Stimulated activated CD8-positive, alpha-beta memory T cell treated with anti-CD3 and anti-CD28 coated beads, Interleukin-4, amount 100 ng/mL, for 1 hour (primary cell): ENCODE data around the gene KRT38.
"Not testable (repeated sequence)": the region's sequence is repeated elsewhere in the genome, so short reads cannot be mapped to it uniquely, and the experiment has no call there.

Source experiments
- DNase-seq, 2 donors: peaks; one replicate each; pipeline ENCODE4 v3.0.0-alpha.2; 2020; ENCODE audit warnings: low read depth in 2 of 2, low spot score in 1 of 2

The KRT38 gene

DNA sequence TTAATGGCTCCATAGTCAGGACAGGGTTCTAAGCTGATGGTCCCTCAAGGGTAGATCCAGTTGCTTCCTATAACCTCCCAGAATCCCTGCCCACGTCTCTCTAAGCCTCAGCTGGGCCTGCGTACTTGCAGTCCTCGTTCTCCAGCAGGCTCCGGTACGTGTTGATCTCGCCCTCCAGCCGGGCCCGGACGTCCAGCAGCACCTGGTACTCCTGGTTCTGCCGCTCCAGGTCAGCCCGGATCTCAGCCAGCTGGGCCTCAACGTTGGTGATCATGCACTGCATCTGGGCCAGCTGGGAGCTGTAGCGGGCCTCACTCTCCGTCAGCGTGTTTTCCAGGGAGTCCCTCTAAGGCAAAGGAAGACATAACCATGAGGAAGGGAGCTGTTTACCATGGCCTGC lies 21.9 kb upstream of the KRT38 start:
- DNase-seq = no peak

DNA sequence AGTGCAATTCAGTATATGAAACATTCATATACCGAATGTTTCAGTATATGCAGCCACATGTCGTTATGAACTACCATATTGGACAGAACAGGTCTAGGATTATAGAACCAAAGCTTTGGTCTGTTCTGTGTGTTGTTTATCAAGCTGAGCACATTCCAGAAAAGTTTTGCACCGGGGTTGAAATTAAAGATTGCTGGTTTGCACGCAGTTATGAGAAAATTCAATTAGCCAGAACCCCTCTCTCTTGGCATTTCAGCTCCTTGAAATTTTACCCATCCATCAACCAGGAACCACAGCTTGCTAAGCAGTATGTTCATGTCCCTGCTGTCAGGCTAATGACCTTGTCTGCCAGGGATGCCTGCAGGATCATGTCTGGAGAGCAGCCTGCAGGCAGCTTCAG lies 16.9 kb upstream of the KRT38 start:
- DNase-seq = no peak

DNA sequence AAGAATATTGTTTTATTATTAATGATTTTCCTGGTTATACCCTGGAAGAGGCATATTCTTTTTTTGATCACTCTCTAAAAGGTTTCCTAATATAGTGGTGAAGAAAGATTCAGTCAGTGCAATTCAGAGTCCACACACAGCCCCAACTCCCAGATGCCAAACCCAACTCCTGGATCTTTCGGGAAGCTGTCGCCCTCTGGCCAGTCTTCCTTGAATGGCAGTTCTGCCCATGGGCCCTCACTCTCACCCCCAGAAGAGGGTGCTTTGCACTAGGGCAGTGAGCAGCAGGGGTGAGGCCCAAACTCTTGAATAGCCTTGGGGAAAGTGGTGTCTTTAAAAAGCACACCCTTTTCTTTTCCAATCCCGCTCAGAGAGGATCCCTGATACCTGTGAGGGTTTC lies 15.4 kb upstream of the KRT38 start:
- no peak for DNase-seq

DNA sequence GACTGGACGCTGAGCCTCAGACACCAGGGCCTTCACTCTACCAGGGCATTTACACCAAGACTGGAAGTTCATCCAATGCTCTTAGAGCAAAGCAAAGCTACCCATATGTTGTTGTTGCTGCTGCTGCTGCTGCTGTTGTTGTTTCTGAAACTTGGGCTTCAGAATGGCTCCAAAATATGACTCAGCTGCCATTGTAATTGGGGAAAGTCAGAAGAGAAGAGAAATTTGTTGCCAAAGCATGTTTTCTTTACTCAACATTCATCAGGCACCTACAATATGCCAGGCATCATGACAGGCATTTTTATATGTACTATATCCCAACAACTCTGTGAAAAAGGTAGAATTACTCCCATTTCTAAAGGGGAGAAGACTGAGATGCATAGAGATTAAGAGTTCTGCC lies 14.5 kb upstream of the KRT38 start:
- DNase-seq = no peak

DNA sequence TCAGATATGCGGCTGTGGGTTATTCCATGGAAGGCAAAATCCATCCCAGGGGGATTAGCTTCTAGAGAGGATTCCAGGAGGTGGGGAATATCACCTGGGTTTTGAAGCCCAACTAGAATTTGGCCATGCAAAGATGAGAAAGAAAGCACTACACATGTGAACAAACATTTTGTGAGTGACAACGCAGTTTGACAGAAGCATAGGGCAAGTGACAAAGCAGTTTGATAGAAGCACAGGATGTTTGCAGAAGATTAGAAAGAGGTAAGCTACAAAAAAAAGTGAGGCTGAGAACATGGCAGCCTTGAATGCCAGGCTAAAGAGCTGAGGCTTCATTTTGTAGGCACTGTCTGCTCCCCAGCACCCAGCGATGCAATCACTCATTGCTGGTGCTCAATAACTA lies 12.3 kb upstream of the KRT38 start:
- no peak for DNase-seq

DNA sequence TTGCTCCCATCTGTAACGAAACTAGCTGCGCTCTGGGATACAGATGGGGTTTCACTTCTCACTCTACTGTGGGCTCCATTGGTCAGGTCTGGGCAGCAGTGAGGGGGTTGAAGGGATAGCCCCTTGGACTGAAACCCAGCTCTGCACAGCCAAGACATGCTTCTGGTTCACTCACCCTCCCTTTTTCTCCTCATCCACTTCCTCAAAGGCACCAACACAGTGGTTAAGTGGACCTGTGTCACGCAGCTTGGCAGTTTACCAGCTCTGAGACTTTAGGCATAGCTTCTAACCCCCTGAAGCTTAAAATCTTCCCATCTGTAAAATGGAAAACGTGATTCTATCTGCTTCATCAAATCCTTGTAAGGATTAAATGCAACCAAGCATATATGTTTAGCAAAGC lies 11.5 kb upstream of the KRT38 start:
- no peak for DNase-seq

DNA sequence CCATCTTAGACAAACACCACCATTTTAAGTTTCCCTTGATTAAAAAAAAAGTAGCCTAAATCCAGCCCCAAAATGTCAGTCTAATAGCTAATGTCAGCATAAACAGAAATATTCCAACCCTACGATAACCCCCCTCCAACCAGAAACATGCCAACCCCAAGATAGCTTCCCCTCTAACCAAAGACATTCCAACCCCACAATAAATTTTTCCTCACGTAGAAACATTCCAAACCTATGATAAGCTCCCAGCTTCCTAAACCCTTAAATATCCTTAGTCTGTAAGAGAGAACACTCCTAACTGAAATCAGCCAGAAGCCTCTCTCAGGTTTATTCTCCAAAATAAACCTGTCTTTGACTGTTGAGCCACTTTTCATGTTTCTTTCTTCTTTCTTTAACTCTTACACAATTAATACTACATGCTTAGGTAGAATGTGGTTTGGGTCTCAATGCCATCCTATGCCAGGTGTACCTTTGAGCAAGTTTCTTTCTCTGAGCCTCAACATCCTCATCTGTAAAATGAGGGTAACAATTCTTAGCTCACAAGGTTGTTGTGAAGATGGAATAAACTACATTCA lies 10.5 kb upstream of the KRT38 start:
- no peak for DNase-seq

DNA sequence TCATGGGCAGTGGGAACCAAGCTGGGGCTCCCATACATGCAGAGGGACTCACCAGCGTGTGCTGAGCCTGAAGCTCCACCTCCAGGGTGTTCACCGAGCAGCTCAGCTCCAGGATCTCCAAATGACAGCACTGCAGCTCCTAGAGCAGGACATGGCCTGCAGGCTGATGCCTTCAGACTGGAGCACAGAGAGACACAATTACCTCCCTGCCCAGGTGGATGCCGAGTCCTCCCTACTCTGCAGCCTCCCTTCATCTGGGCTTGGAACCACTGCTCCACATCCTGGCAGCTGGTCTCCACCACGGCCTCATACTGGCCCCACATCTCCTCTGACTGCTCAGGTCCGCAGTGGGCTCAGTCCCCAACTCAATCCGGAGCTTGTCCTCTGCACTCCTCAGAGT lies 8.2 kb upstream of the KRT38 start:
- no peak for DNase-seq

DNA sequence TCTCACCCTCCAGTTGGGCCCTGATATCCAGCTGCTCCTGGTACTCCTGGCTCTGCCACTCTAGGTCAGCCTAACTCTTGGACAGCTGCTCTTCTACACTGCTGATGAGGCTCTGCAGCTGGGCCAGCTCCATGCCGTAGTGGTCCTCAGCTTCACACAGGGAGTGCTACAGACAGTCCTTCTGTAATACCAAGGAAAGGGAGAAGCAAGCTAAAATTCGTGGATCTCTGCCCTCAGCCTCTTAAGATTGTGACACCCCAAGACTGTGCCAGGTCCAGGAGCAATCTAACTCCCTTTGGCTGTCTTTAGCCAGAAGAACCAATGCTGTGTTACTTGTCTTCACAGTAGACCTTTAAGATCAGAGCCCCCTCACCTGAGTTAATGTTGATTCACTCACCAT lies 7.7 kb upstream of the KRT38 start:
- no peak for DNase-seq

DNA sequence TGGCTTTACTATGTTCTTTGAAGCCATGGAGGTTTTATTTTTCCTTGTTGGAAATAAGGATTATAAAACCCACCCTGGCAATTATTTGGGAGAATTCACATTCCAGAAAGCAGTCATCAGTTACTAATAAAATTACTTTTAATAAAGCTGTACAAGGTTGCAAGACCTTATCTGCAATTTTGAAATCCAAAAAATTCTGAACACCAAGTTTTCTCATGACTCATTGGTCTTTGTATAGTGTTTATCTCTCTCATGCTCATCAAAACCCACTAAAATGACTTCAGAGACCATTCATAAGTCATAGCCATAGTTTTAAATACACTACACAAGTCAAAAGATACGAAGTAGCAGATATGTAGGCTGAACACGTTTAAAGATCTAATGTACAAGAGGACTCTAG lies 6.0 kb upstream of the KRT38 start:
- DNase-seq = no peak

DNA sequence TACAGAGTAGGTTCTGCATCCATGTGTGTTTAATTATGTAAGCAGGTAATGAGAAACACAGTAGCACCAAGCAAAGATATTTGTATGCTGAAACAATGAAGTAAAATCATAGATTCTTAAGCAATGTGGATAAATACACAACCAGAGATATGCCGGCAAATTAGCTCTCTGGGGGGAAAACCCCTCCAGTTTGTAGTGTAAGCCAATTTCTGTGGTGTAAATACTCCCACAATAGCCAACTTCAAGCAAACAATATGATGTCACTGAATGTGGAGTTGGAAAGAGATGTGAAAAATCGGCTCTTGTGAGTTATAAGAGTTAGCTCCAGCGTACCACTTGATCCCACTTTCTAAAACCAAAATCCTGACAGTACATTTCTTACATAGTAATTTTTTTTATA lies 3.9 kb upstream of the KRT38 start:
- DNase-seq = no peak

DNA sequence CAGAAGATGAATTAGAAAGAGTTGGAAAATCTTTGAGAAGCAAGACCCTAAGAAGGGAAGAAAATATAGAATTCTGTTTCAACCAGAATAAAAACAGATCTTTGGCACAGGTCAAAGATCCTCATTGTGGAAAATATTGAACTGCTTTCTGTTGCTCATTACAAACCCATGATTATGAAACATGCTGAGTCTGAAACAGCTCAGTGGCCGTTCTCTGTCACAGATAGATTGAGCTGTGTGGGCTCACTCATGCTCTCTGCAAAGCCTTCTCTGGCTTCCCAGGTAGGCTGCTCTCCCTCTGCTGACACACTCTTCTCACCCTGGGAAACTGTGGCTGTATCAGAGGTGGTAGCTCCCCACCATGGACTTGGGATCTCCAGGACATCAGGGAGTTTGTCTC lies 3.4 kb upstream of the KRT38 start:
- DNase-seq = no peak

DNA sequence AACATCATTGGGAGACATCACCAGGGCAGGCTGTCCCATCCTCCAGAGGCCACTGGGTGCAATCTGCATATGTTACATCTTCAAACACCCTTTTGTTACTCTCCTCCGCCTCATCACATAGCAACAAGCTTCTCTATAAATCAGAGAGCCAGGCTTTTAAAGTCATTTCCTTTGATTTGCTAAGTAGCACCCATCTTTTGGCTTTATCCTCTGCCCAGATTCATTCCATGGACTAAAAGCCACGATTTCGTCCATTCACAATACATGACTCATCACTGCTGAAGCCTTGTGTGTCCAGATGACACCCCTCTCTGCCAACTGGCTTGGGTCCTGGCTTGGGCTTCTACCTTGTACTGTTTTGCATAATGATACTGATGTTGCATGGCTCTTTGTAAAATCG lies 2.0 kb upstream of the KRT38 start:
- DNase-seq = no peak

DNA sequence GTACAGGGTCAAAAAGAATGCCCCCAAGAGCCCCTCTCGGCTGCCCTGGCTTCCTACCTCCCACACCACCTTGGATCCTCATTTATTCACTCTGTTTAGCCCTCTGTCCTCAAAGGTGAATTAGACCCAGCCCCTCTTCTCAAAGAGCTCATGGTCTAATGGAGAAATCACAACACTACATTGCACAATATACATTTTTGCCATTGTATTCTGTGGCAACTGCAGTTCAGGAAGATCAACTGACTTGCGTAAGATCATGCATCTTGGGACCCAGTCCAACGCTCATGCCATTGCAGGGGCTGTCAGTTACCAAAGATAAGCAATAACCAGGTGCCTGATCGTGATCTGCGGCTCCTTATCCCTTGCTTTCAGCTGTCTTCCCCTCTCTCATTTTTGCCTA lies 1.4 kb downstream of the KRT38 start:
- DNase-seq = no peak

DNA sequence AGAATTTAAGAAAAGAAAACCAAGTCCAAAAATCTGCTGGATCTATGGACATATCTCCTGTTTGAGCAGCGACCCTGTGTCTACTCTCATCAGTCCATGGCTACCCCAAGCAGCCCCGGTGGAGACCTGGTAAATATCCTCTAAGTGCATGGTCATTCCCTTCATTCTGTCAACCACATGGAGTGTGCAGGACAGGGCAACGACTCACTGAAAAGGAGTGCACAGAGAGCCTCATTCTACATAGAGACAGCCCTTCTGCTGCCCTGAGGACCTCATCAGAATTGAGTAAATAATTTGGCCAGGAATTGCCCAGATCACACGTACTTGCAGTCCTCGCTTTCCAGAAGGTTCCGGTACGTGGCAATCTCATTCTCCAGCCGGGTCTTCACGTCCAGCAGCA lies 3.0 kb downstream of the KRT38 start:
- DNase-seq = no peak

DNA sequence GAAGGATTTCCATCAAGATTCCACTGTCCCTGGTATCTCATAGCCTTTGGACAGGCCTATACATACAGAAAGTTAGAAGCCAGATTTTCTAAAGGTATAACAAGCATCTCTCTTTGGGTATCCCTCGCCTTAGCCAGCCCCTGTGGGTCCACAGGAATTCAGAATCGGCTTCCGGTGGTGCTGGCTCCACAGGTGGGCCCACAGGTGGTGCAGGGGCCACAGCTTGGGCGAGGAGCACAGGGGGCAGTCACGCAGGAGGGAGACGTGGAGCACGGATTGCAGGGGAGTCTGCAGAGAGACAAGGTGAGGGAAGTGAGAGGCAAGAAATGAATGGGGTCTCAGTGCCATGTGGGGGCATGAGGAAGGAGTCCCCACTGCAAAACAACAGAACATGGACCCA lies 3.5 kb downstream of the KRT38 start:
- DNase-seq = no peak

DNA sequence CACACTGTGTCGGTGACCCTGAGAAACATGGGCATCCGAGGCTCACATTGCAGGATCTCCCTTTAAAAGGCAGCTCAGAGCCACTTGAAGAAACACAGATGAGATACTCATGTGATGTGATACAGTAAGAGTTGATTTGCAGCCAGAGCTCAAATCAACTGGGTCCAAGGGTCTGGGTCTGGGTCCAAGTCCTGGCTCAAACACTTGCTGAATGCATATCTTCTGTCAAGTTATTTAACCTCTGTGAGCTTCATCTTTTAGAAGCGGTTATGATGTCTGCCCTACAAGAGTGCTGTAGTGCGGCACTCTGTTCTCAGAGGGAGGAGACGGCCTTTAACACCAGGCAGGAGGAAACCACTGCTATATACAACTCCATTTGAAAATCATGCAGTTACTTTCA lies 6.4 kb downstream of the KRT38 start:
- DNase-seq = no peak

DNA sequence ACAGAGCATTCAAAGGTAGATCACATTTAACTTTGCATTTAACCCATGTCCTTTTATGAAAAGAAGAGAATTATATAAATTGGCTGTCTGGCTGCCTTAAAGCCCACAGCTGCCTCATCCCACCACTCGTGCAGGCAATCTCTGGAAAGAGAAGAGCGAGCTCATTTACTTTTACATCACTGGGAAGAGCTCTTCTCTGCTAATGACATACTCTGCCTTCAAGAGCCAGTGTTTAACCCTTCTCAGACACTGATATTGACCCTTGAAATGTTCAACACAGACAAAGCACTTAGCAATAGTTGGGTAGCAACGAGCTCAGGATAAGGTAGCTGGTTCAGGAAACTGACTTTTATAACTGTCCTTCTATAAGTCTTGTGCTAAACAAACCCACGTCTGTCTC lies 6.8 kb downstream of the KRT38 start:
- DNase-seq = no peak

DNA sequence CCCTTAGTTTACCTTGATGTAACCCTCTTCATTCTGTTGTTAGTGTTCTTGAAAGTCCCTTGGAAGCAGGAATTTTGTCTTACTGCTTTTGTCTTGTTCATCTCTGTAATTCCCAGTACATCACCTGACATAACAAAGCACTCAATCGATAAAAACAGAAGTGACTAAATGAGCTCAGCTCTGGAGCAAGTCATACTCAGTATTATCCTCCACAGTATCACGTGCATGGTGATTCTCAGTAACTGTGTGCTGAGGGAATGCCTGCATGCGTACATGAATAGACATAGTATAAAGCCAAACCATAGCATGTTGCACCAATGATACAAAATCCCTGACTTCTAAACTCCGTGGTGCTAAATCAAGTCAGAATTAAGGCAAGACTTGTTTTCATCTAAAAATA lies 7.2 kb downstream of the KRT38 start:
- no peak for DNase-seq

DNA sequence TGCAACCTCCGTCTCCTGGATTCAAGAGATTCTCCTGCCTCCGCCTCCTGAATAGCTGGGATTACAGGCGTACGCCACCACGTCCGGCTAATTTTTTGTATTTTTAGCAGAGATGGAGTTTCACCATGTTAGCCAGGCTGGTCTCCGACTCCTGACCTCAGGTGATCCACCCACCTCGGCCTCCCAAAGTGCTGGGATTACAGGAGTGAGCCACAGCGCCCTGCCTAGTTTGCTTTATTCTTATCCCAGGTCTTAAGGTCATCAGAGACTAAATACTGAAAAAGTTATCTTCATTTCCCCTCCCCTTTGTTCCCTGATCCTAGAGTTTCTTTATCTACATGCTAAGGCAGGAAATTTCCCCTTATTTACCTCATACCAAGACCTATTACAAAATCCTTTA lies 10.4 kb downstream of the KRT38 start:
- not testable (repeated sequence) for DNase-seq

DNA sequence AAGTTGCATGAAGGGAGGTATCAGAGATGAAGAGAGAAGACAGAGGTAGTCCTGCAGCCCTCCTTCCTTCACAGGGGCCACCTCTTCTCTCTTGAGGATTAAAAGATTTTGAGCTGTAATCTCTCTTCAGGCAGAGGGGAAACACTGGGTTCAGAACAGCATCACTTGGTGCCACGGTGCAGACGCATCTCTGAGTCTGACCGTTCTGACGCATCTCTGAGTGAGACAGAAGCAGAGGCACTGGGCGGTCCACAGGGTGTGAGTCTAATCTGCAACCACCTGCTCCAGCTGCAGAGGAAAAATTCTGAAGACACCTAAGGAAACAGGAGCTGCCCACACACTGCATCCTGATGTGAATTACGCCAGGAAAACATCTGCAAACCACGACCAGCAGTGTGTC lies 11.1 kb downstream of the KRT38 start:
- DNase-seq = no peak

DNA sequence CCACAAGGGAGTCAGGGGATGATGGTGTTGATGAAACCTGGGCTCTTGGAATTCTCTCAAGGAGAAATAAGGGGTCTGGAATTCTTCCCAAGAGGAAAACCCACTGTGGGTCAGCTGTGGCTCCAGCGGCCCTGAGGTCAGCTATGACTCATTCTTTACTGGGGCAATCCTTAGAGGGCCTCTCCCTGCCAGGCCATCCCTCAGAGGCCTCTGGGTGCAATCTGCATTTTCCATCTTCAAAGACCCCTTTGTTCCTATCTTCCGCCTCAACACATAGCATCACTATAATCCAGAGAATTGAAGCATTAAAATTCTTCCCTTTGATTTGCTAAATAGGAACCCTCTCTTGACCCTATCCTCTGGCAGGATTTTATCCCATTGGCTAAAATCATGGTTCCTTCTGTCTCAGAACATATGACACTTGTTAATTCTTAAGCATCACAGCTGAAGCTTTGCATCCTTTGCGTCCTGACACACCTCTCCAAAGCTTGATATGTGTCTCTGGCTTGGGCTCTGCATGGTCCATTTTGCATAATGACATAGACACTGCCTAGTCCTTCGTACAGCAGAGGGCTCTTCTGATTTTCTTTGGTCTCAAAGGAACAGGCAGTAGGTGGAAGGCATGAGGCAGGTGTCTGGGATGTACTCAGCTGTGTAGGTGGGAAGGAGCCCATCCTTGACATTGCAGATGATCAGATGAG lies 12.0 kb downstream of the KRT38 start:
- no peak for DNase-seq

DNA sequence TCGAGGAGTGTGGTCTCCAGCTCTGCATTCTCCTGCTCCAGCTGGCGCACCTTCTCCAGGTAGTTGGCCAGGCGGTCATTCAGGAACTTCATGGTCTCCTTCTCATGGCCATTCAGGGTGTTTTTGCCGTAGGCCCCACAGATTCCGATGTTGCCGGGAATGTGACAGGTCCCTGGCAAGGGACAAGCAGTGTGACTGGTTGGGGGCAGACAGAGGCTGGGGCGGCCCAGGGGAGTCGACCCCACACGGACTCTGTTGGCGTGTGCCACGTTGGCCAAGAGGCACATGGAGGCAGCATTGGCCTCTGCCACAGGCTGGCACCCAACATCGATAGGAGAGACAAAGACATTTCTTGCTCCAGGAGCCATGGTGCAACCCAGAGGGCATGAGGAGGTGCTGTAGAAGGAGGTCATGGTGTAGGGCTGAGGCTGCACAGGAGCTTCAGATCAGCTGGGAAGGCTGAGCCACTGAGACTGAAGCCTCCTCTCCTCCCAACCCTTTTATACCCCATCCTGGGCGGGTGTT lies 16.6 kb downstream of the KRT38 start, which contains the start of gene KRT37:
Gene KRT37, minus strand, starts transcription at position 475 of the 525 bp plus-strand sequence. Its CDS starts 62 bp downstream, at position 413.
- DNase-seq = no peak
